Adipocyte (in vitro differentiated cells): Measurements from ENCODE around the gene PTPRO.

Experiments
- DNase-seq: peaks from one replicate; pipeline ENCODE4 v3.0.0-alpha.2; 2015; ENCODE audit warnings: low read depth
- H3K27me3 ChIP-seq: replicated peaks from 2 replicates; pipeline ENCODE4 v1.7.0; 2013; ENCODE audit warnings: mild to moderate bottlenecking, low read length, moderate library complexity; ENCODE audit not compliant: control insufficient read depth, insufficient read depth
- H3K36me3 ChIP-seq: 2 replicates; pipeline ENCODE4 v1.7.0; 2013; ENCODE audit warnings: low read length, mild to moderate bottlenecking, moderate library complexity; ENCODE audit not compliant: control insufficient read depth, insufficient read depth, severe bottlenecking
- H3K4me1 ChIP-seq: 2 replicates; pipeline ENCODE4 v1.7.0; 2013; ENCODE audit warnings: mild to moderate bottlenecking, low read length, moderate library complexity; ENCODE audit not compliant: control insufficient read depth, insufficient read depth
- H3K4me3 ChIP-seq: 2 replicates; pipeline ENCODE4 v1.7.0; 2013; ENCODE audit warnings: mild to moderate bottlenecking, low read length, moderate library complexity
- H3K9ac ChIP-seq: 2 replicates; pipeline ENCODE4 v1.7.0; 2013; ENCODE audit warnings: mild to moderate bottlenecking, low read length, moderate library complexity
- H3K9me3 ChIP-seq: 2 replicates; pipeline ENCODE4 v1.7.0; 2013; ENCODE audit warnings: mild to moderate bottlenecking, low read length, moderate library complexity; ENCODE audit not compliant: control insufficient read depth

Gene PTPRO

DNA sequence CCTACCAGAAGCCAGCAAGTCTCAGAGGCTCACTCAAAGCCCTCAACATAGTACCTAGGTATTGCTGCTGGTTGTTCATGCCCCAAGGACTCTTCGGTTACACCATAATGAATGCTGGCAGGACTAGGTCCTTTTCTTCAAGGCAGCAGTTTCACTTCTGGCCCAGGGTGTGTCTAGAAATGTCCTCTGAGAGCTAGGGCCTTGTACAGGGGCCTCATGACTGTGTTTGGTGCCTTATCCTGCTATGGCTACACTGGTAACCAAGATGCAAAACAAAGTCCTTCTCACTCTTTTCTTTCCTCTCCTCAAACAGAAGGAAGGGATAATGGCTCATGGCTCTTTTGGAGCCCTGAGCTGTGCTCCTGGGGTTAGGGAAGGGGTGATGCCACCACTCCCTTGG lies 15.2 kb upstream of the PTPRO start:
- Histone ChIP-seq H3K4me3 (no peak overlapping the region), H3K4me1 (no peaks in the 10 kb centered on the region), H3K27me3 (no peaks in the 10 kb centered on the region), H3K36me3 (no peaks in the 10 kb centered on the region), H3K9ac (no peak overlapping the region), H3K9me3 (peaks cover 7% of the 10 kb centered on the region)
- DNase-seq = no peak

DNA sequence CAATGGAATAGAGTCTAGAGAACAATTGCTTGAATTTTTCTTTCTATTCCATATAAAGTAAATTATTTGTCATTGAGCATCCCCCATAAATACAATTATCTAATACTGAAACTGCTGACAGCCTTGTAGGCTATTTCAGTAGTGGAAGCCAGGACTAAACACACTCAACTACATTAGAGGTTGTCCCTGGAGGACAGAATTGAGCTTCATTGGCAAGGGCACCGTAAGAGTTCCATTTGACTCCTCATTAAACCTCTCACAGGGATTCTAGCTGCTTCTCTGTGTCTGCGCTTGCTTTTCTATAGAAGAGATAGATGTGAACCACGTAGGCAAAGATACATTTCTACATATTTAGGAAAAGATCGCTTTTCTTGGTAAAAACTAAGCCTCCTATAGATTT lies 3.5 kb upstream of the PTPRO start:
- Histone ChIP-seq H3K4me3 (no peak overlapping the region), H3K9ac (no peak overlapping the region), H3K9me3 (no peaks in the 10 kb centered on the region), H3K4me1 (peaks cover 3% of the 10 kb centered on the region), H3K36me3 (no peaks in the 10 kb centered on the region), H3K27me3 (peaks cover 28% of the 10 kb centered on the region)
- no peak for DNase-seq

DNA sequence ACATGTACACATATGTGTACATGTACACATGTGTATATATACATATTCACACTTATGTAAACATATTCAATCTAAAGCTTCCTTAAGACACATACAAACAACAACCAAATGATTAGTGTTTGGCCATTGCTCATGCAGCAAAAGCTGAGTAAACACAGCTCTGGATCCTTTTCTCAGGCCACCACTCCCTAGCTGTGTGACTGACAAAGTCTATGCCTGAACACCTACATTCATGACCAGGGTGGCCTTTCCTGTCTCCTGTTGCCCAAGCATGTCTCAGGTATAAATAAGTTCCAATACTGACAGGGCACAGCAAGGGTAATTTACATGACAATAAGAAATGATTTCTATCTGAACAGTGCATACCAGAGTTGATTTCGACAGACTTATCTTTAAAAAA lies 1.4 kb upstream of the PTPRO start:
- no peak overlapping the region for H3K9ac ChIP-seq
- H3K9me3 ChIP-seq = no peaks in the 10 kb centered on the region
- H3K36me3 ChIP-seq = no peaks in the 10 kb centered on the region
- peaks cover 28% of the 10 kb centered on the region for H3K27me3 ChIP-seq
- no peak overlapping the region for H3K4me3 ChIP-seq
- H3K4me1 ChIP-seq = peaks cover 3% of the 10 kb centered on the region
- DNase-seq = no peak

DNA sequence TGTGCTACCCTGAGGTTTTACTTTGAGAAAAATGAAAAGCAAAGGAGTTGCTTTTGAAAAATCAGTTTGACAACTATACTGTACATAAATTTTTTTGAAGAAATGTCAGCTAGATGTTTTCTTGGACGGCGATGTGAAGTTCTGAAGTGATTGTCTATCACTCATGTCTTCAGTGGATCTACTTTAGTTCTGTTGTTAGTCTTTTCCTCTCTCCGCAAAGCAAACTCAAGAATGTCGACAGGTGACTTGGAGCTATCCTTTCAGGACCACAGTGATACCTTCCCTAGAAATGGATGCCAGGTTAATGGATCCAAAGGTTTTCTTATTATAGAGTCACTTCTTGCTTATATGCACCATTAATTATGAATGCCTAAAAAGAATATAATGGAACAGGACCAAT lies 1.2 kb downstream of the PTPRO start:
- H3K9ac ChIP-seq = no peak overlapping the region
- DNase-seq = no peak
- H3K4me1 ChIP-seq = peaks cover 3% of the 10 kb centered on the region
- no peaks in the 10 kb centered on the region for H3K9me3 ChIP-seq
- H3K4me3 ChIP-seq = no peak overlapping the region
- peaks cover 20% of the 10 kb centered on the region for H3K27me3 ChIP-seq
- H3K36me3 ChIP-seq = no peaks in the 10 kb centered on the region

DNA sequence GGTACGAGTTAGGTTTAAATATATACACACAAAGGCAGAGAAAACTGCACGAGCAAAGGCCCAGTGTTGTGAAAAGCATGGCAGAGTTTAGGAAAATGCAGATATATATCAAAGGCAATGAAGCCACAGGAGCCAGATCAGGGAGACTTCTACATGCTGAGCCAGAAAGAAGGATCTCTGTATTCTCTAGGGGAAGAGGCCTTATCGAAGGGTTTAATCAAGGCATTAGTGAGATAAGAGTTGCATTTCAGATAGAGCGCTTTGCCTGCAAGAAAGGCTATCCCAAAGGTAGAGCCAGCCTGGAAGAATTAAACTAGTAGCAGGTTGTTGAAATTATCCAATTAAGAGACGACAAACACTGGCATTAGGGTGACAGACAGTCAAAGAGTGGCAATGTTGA lies 7.6 kb downstream of the PTPRO start:
- Histone ChIP-seq H3K27me3 (no peaks in the 10 kb centered on the region), H3K9ac (no peak overlapping the region), H3K9me3 (no peaks in the 10 kb centered on the region), H3K4me3 (no peak overlapping the region), H3K4me1 (no peaks in the 10 kb centered on the region), H3K36me3 (no peaks in the 10 kb centered on the region)
- no peak for DNase-seq

DNA sequence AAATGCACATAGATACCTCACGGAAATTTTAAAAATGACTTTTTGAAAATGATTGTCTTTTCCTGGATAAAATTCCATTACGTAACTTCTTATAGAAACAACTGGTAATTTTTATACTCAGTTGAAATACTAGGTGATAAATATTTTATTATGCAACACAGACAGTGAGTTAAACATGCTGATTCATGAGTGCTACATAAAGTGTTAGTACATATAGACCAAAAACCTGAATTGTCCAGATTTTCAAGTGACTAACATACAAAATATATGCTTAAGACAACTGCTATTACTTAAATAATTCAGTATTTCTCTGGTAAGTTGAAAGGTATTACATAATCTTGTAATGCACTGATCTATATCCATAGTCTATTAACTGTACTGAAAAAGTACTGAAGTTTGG lies 11.9 kb downstream of the PTPRO start:
- H3K27me3 ChIP-seq = no peaks in the 10 kb centered on the region
- H3K4me3 ChIP-seq = no peak overlapping the region
- H3K4me1 ChIP-seq = peaks cover 6% of the 10 kb centered on the region
- no peak for DNase-seq
- H3K36me3 ChIP-seq = no peaks in the 10 kb centered on the region
- H3K9ac ChIP-seq = no peak overlapping the region
- no peaks in the 10 kb centered on the region for H3K9me3 ChIP-seq

DNA sequence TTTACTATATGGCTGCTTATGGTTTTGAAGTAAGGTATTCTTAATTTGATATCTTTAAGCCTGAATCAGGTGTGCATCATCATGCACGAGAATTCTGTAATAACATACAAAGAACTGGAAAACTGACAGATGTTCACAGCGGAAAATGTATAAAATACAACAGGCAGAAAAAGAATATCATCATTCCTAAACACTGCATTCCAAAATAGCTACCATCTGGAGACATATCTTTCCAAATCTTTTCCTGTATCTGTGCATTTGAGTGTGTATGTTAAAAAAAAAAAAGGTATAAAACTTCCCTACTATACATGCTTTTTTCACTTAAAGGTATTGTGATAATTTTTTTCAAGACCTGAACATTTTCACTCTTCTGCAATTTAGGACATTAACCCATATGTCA lies 13.7 kb downstream of the PTPRO start:
- H3K27me3 ChIP-seq = no peaks in the 10 kb centered on the region
- no peak for DNase-seq
- H3K4me1 ChIP-seq = peaks cover 6% of the 10 kb centered on the region
- H3K9ac ChIP-seq = no peak overlapping the region
- no peaks in the 10 kb centered on the region for H3K36me3 ChIP-seq
- H3K9me3 ChIP-seq = no peaks in the 10 kb centered on the region
- no peak overlapping the region for H3K4me3 ChIP-seq

DNA sequence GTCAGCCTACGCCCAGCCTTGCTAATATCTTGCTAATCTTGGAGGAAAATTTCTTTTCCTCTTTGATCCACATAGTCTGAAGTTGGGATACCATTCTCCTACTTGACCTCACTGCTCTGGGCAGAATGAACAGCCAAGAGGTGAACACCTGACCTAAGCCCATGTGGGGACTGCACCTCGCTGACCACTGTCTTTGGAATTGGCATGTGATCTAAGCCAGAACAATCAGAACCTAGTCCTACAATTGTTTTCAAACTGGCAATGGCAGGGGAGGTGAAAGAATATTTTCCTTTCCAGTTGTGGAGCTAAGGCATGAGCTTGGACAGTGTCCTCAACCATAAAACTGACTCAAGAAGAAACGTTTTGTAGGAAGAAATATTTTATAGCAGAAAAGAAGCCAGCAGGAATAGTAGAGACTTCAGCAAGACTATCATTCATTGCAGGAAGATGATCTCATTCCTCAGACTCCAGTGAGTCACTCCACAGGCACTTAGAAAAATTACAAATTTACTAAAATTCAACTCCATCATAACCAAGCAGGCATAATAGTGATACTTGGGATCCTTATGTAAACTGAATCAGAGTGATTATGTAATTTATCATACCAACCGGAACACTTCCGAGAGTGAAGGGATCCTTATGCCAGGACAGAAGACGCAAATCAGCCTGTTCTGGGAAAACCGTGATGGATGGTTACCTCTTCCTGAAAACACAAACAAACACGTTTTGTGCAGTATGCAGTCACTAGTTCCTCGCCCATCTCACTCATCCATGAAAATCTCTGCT lies 14.7 kb downstream of the PTPRO start:
- Histone ChIP-seq H3K4me1 (peaks cover 6% of the 10 kb centered on the region), H3K9me3 (no peaks in the 10 kb centered on the region), H3K27me3 (no peaks in the 10 kb centered on the region), H3K36me3 (no peaks in the 10 kb centered on the region), H3K4me3 (peak overlapping the region; percentile 7), H3K9ac (no peak overlapping the region)
- DNase-seq = peak; percentile 27

DNA sequence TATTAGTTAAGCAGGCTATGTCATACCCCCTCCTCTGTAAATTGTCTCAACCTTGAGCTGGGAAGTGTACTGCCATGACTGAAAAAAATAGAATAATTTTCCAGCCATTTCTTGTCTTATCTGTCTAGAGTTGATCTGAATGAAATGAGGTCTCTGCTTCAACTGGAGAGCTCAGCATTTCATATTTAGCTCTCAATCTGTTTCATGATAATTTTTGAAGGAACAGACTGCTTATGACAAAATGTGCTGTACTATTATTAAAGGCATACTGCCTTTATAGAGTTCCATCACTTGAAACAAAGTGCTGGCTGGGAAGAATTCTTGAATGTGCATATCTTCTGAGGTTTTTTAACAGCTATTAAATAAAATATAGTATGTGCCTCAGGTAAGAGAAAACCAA lies 19.1 kb downstream of the PTPRO start:
- H3K27me3 ChIP-seq = no peaks in the 10 kb centered on the region
- H3K9ac ChIP-seq = no peak overlapping the region
- DNase-seq = no peak
- peaks cover 6% of the 10 kb centered on the region for H3K4me1 ChIP-seq
- H3K9me3 ChIP-seq = no peaks in the 10 kb centered on the region
- H3K4me3 ChIP-seq = no peak overlapping the region
- no peaks in the 10 kb centered on the region for H3K36me3 ChIP-seq

DNA sequence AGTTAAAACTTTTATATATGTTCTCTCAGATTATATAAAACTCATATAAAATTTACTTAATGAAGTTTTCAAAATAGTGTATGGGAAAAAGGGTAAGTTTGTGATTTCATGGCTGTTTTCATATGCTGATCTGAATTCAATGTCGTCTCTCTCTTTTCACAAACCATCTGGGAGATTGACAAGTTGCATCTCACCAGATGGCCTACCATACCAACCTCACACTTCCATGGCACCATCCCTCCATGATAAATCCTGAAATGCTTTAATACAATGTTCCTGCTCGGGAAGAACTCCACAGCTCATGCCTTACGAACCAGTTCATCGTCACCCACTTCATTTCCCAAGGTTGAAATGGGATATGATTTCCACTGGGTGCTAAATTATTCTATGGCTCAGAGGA lies 22.3 kb downstream of the PTPRO start:
- no peak overlapping the region for H3K9ac ChIP-seq
- H3K4me3 ChIP-seq = no peak overlapping the region
- H3K9me3 ChIP-seq = no peaks in the 10 kb centered on the region
- no peak for DNase-seq
- H3K27me3 ChIP-seq = no peaks in the 10 kb centered on the region
- no peaks in the 10 kb centered on the region for H3K4me1 ChIP-seq
- H3K36me3 ChIP-seq = no peaks in the 10 kb centered on the region

DNA sequence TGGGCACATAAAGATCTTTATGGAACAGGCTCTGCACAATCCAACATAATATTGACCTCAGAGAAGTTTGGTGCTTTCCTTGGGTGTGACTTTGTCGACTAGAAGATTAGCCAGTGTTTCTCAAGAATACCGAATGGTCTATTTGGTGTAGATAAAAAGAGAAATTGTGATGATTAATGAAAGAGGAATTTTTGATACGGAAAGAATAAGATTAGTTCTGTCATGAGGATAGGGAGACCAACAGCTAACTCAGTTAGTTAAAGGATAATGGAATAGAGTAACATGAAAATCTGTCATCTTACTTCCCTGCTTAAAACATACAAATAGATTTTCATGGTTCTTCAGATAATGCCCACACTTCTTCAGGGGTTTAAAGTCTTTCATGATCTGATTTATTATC lies 24.2 kb downstream of the PTPRO start:
- no peak for DNase-seq
- Histone ChIP-seq H3K4me1 (peaks cover 7% of the 10 kb centered on the region), H3K9me3 (no peaks in the 10 kb centered on the region), H3K36me3 (no peaks in the 10 kb centered on the region), H3K4me3 (no peak overlapping the region), H3K27me3 (no peaks in the 10 kb centered on the region), H3K9ac (no peak overlapping the region)

DNA sequence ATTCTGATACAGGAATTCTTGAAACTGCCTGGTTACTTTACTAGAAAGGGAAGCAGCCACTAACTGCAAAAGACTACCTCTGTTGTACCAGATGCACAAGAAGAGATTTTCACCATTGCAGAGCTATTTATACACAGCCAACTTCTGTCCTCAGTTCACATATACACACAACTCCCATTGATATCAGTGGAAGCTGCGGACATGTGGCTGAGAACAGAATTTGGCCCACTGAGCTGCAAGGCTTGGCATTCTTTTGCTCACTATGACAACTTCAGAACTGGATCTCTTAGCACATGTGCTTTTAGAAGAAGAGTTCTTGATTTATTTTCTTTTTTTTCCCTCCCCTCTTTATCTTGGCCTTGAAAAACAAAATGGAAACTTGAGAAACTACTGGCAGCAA lies 28.3 kb downstream of the PTPRO start:
- H3K4me1 ChIP-seq = peaks cover 22% of the 10 kb centered on the region
- H3K9me3 ChIP-seq = no peaks in the 10 kb centered on the region
- H3K36me3 ChIP-seq = no peaks in the 10 kb centered on the region
- H3K4me3 ChIP-seq = no peak overlapping the region
- no peaks in the 10 kb centered on the region for H3K27me3 ChIP-seq
- H3K9ac ChIP-seq = no peak overlapping the region
- DNase-seq = no peak
